K562 (cell line): ENCODE measurements around the gene POC5. TPM values are rescaled to one million over a fixed set of nuclear protein-coding genes. Genes with fewer than 3 reads are reported as not detected.

Source experiments
- ATAC-seq: fragments of 200-7000 bp; cut with Tn5 transposase; 3 replicates; pipeline ENCODE4 v1.9.1; 2020; ENCODE audit warnings: moderate library complexity
- BruUV-seq: library from RNA; stranded (reverse); fragments of 400-500 nt; replicated peaks from 2 replicates; lab custom pipeline; 2021; lab: Mats Ljungman, UMichigan
- CTCF ChIA-PET: fragments of 300-600 bp; formaldehyde crosslinking; extraction: SDS; loops from one replicate; lab custom pipeline; 2021; ENCODE audit warnings: low intra/inter-chr PET ratio; lab: Yijun Ruan, JAX
- POLR2A ChIA-PET: fragments of 300-600, 350-650 bp; sonication (Branson Sonifier 250); formaldehyde crosslinking; extraction: SDS; loops from one replicate; lab custom pipeline; 2021; ENCODE audit warnings: antibody characterized with exemption, inconsistent platforms; lab: Yijun Ruan, JAX
- DNase-seq, 4 experiments: peaks; one replicate each; pipeline versions ENCODE4 v3.0.0 to v3.0.0-alpha.2; 2011 to 2018; ENCODE audit warnings: low spot score in 3 of 4, mixed read lengths in 3 of 4; ENCODE audit errors: extremely low read depth in 1 of 4
- FAIRE-seq: peaks from 2 replicates; lab custom pipeline; 2011; peaks lifted over from hg19 to GRCh38; lab: Jason Lieb, UNC
- H2AFZ ChIP-seq: 2 replicates; pipeline ENCODE4 v1.6.0; 2011; ENCODE audit warnings: low read depth, low read length, control low read depth, inconsistent platforms
- H3K27ac ChIP-seq: fragments of 200-600 bp; 3 replicates; pipeline ENCODE4 v1.8.0; 2011; ENCODE audit warnings: low read depth, mild to moderate bottlenecking, control low read depth, inconsistent platforms, low read length, moderate library complexity, mixed read lengths; ENCODE audit errors: extremely low read depth
- H3K27me3 ChIP-seq, 2 experiments: fragments of 300-600 bp in 1 of 2; 2 replicates in 1 of 2; 3 replicates in 1 of 2; pipeline versions ENCODE4 v1.6.0 to v1.8.0; 2011; ENCODE audit warnings: inconsistent platforms in 2 of 2, low read length in 2 of 2, mild to moderate bottlenecking in 1 of 2, mixed read lengths in 1 of 2, moderate library complexity in 1 of 2; ENCODE audit not compliant: control insufficient read depth in 2 of 2, insufficient read depth in 2 of 2
- H3K36me3 ChIP-seq: fragments of 300-600 bp; 3 replicates; pipeline ENCODE4 v1.8.0; 2011; ENCODE audit warnings: mild to moderate bottlenecking, low read length, inconsistent platforms; ENCODE audit not compliant: control insufficient read depth, insufficient read depth
- H3K4me1 ChIP-seq, 2 experiments: fragments of 200-600 bp in 1 of 2; replicated peaks in 1 of 2; 2 replicates in 1 of 2; 3 replicates in 1 of 2; pipeline versions ENCODE4 v1.5.1 to v1.8.0; 2011; ENCODE audit warnings: inconsistent platforms in 2 of 2, low read length in 2 of 2, mild to moderate bottlenecking in 1 of 2, mixed read lengths in 1 of 2, moderate library complexity in 1 of 2; ENCODE audit not compliant: control insufficient read depth in 2 of 2, insufficient read depth in 2 of 2
- H3K4me2 ChIP-seq: 2 replicates; pipeline ENCODE4 v1.6.1; 2011; ENCODE audit warnings: low read length, control low read depth, inconsistent platforms, mixed read lengths; ENCODE audit not compliant: insufficient read depth
- H3K4me3 ChIP-seq: fragments of 200-600 bp; sonication (generic), shearing (Covaris generic); 2 replicates; pipeline ENCODE4 v1.5.1; 2016; ENCODE audit warnings: control low read depth, inconsistent platforms
- H3K79me2 ChIP-seq: fragments of 200-600 bp; 3 replicates; pipeline ENCODE4 v1.8.0; 2011; ENCODE audit warnings: low read length, inconsistent platforms; ENCODE audit not compliant: control insufficient read depth, insufficient read depth
- H3K9ac ChIP-seq, 2 experiments: 2 replicates each; pipeline versions ENCODE4 v1.6.0 to v1.6.1; 2011; ENCODE audit warnings: low read depth in 2 of 2, low read length in 2 of 2, control low read depth in 1 of 2, inconsistent platforms in 1 of 2, mild to moderate bottlenecking in 1 of 2, mixed read lengths in 1 of 2; ENCODE audit not compliant: insufficient read depth in 1 of 2
- H3K9me1 ChIP-seq: one replicate; pipeline ENCODE4 v1.6.0; 2011; ENCODE audit warnings: inconsistent platforms, mild to moderate bottlenecking, low read length, moderate library complexity; ENCODE audit not compliant: control insufficient read depth, insufficient read depth
- H3K9me3 ChIP-seq: replicated peaks from 2 replicates; pipeline ENCODE4 v1.5.1; 2011; ENCODE audit warnings: low read depth, low read length, inconsistent platforms; ENCODE audit not compliant: control insufficient read depth, insufficient read depth
- H4K20me1 ChIP-seq: replicated peaks from 2 replicates; pipeline ENCODE4 v1.6.1; 2011; ENCODE audit warnings: low read length, inconsistent platforms, mixed read lengths; ENCODE audit not compliant: control insufficient read depth, insufficient read depth
- CHD4 ChIP-seq: fragments of 200-600 bp; sonication (generic); IDR thresholded peaks from 3 replicates; pipeline ENCODE4 v1.6.1; 2012; ENCODE audit warnings: low read depth, mild to moderate bottlenecking, mixed read lengths, low read length, inconsistent platforms; ENCODE audit not compliant: insufficient read depth, insufficient replicate concordance, poor library complexity, severe bottlenecking
- COPS2 ChIP-seq: fragments of 450-650 bp; conservative IDR thresholded peaks from 2 replicates; pipeline ENCODE4 v1.6.1; 2016; ENCODE audit warnings: mild to moderate bottlenecking, moderate library complexity
- DEAF1 ChIP-seq: fragments of 450-650 bp; formaldehyde crosslinking; IDR thresholded peaks from 2 replicates; pipeline ENCODE4 v1.4.0; 2020; ENCODE audit warnings: mild to moderate bottlenecking, moderate library complexity
- PHB2 ChIP-seq: fragments of 450-650 bp; IDR thresholded peaks from 2 replicates; pipeline ENCODE4 v1.6.1; 2017; ENCODE audit warnings: low read depth
- SMAD1 ChIP-seq: fragments of 150-350 bp; IDR thresholded peaks from 2 replicates; pipeline ENCODE4 v1.6.1; 2014; ENCODE audit warnings: low read length, low read depth; ENCODE audit not compliant: partially characterized antibody
- SMARCC2 ChIP-seq: fragments of 450-650 bp; IDR thresholded peaks from 2 replicates; pipeline ENCODE4 v1.6.1; 2017; ENCODE audit warnings: antibody characterized with exemption, moderate library complexity, mild to moderate bottlenecking, low read depth
- ZNF778 ChIP-seq: fragments of 450-650 bp; formaldehyde crosslinking; IDR thresholded peaks from 2 replicates; pipeline ENCODE4 v1.4.0; 2020; ENCODE audit warnings: mild to moderate bottlenecking, moderate library complexity
- WGBS: fragments of 100-300 bp; shearing (Covaris generic); methylation state at CpG from one replicate; pipeline ENCODE4 v1.1.6; 2016; ENCODE audit warnings: low coverage, mixed read lengths; ENCODE audit not compliant: insufficient coverage; ENCODE audit errors: missing lambda C conversion rate; 5-methylcytosine and 5-hydroxymethylcytosine counted together
- in situ Hi-C: fragments of 300-500 bp; cut with MboI; formaldehyde crosslinking; loops from 4 replicates; pipeline ENCODE4 v1.15.0; 2018; ENCODE audit warnings: inconsistent platforms, mixed read lengths
- intact Hi-C: fragments of 100-400 bp; cut with micrococcal nuclease; formaldehyde crosslinking; loops from 2 replicates; pipeline ENCODE4 v1.14.2; 2022
- polyA plus RNA-seq, 8 experiments: library from polyadenylated mRNA; depleted of rRNA in 4 of 8; stranded (reverse) in 5 of 8; unstranded in 3 of 8; fragments of >200 nt; fragmentation: Nextera tagmentation in 2 of 8; fragmentation: Illumina TruSeq in 1 of 8; extraction: Ambion mirVana in 2 of 8; extraction: Trizol in 1 of 8; gene quantifications; 2 replicates each; pipeline versions ENCODE4 v1.2.1 to v1.2.3, GENCODE V29; 2011 to 2014; ENCODE audit warnings: inconsistent platforms in 1 of 8, missing spikeins in 1 of 8
- total RNA-seq, 7 experiments: library from RNA; depleted of rRNA in 6 of 7; stranded (reverse); fragments of >200 nt in 6 of 7; fragmentation: Illumina TruSeq in 2 of 7; extraction: Trizol in 2 of 7; gene quantifications; 2 replicates each; pipeline versions ENCODE4 v1.2.1 to v1.2.3, GENCODE V29; 2011 to 2021; ENCODE audit warnings: low replicate concordance in 1 of 7
- TF ChIP-seq, protein P1 (sequence below): sonication (generic); formaldehyde crosslinking; IDR thresholded peaks from 2 replicates; pipeline ENCODE4 v1.8.1; 2023; ENCODE audit warnings: mild to moderate bottlenecking, missing genetic modification reagents

Gene POC5
- total and polyA plus RNA-seq, 9 of the 15 experiments (the other 6 are each of a cell fraction or from before 2014, with no cell fraction given): 14.5 to 38.2 (median 27.0) TPM

DNA sequence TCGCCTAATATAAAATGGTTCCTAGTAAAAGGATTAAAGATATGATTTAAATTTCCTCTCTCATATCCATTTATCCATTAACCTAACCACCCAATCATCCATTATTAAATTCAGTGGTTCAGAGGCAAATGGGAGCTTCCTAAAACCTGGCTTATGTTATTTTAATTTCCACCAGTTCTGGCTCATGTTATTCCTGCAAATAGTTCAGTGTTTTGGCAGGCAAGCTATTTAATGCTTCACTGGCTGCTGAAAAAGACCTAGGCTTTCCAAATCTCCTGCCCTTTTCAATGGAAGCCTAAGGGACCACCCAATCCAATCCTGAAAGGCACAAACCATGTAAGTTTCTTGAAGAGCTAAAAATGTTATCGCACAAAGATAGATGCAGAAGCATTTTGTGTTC, 52.3 kb downstream of the POC5 start (continued):
- TF ChIP-seq SMAD1 (no peak), CHD4 (no peak), ZNF778 (CRISPR knock-in tag) (no peak), DEAF1 (CRISPR knock-in tag) (no peak), SMARCC2 (no peak), PHB2 (no peak)

DNA sequence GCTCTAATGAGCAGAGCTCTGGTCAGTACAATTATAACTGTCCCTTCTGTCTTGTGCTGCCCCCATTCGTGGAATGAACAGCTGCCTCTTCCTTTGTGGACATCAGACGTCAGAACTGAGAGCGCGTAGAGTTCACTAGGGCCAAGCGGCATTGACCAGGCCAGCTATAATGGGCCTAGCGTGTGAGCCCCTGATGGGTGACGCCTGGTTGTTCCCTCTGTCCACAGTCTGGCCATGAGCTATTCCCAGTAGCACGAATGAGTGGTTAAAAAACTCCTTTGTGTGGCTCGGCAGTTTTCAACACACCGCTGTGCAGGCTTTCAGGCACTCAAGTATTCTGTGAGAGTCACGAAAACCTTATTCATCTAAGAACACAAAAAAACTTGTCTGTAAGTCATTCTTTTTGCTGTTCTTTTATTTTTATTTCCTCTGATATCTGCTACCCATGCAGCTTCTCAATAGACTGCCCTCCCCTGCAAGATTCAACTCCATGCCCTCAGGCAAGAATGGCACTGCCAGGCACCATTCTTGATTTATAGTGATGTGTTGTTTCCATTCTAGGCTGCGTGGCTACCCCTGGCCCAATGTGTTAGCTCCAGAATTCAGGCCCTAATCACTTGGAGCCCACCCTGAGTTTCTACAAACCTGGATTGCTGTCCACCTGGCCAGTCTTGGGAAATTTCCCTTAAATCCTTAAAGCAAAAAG, 53.5 kb downstream of the POC5 start:
- no peaks in the 10 kb centered on the region for H3K9me1 ChIP-seq
- H2AFZ ChIP-seq: no peak overlapping the region
- BruUV-seq: no TSS peak
- ChIA-PET CTCF (no interaction called here), POLR2A (interaction anchor here (0.6 kb wide), 1 partner anchor 90 kb away, joined by 5 read pairs; no protein-coding TSS in a partner anchor)
- in situ Hi-C loops (no loop called here), intact Hi-C loops (loop anchor here (10.0 kb wide), 2 partner anchors 299 to 429 kb away; partner anchors contain the start of gene ANKRD31)
- H3K4me3 ChIP-seq: no peak overlapping the region
- ATAC-seq (no peak; the same call in 2 of the 3 replicates), DNase-seq (no peak), FAIRE-seq (no peak)
- no peak overlapping the region for H3K9ac ChIP-seq
- no peaks in the 10 kb centered on the region for H3K27me3 ChIP-seq
- H3K79me2 ChIP-seq: no peaks in the 10 kb centered on the region
- WGBS: 58% methylated on average over 12 of the region's 12 CpGs
- H3K4me1 ChIP-seq: peaks cover under 1 to 5% of the 10 kb centered on the region in 2 experiments; a peak in 2 of 5 replicates
- H3K27ac ChIP-seq: no peak overlapping the region
- H4K20me1 ChIP-seq: no peaks in the 10 kb centered on the region
- H3K4me2 ChIP-seq: no peak overlapping the region
- no peak for TF ChIP-seq COPS2
- TF ChIP-seq, protein P1, sequence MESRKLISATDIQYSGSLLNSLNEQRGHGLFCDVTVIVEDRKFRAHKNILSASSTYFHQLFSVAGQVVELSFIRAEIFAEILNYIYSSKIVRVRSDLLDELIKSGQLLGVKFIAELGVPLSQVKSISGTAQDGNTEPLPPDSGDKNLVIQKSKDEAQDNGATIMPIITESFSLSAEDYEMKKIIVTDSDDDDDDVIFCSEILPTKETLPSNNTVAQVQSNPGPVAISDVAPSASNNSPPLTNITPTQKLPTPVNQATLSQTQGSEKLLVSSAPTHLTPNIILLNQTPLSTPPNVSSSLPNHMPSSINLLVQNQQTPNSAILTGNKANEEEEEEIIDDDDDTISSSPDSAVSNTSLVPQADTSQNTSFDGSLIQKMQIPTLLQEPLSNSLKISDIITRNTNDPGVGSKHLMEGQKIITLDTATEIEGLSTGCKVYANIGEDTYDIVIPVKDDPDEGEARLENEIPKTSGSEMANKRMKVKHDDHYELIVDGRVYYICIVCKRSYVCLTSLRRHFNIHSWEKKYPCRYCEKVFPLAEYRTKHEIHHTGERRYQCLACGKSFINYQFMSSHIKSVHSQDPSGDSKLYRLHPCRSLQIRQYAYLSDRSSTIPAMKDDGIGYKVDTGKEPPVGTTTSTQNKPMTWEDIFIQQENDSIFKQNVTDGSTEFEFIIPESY: peak; percentile 54; the same call in 1 of the 2 replicates
- no peaks in the 10 kb centered on the region for H3K9me3 ChIP-seq
- H3K36me3 ChIP-seq: no peaks in the 10 kb centered on the region
